Endodermal cell (in vitro differentiated cells): ENCODE results near the gene NKD1. TPM values are rescaled to one million over a fixed set of nuclear protein-coding genes. Genes with fewer than 3 reads are reported as not detected.

Experiments used
- DNase-seq: peaks from one replicate; pipeline ENCODE4 v3.0.0-alpha.2; 2017
- H3K27ac ChIP-seq: 2 replicates; pipeline ENCODE4 v1.5.1; 2013; ENCODE audit warnings: mild to moderate bottlenecking, low read depth, low read length, moderate library complexity
- H3K27me3 ChIP-seq: 2 replicates; pipeline ENCODE4 v1.6.1; 2013; ENCODE audit warnings: mild to moderate bottlenecking, low read length, moderate library complexity; ENCODE audit not compliant: insufficient read depth, control insufficient read depth, poor library complexity, severe bottlenecking
- H3K36me3 ChIP-seq: 2 replicates; pipeline ENCODE4 v1.7.0; 2013; ENCODE audit warnings: mild to moderate bottlenecking, low read length, moderate library complexity; ENCODE audit not compliant: control insufficient read depth, insufficient read depth
- H3K4me1 ChIP-seq: one replicate; pipeline ENCODE4 v1.7.0; 2013; ENCODE audit warnings: low read length; ENCODE audit not compliant: control insufficient read depth, insufficient read depth
- H3K4me3 ChIP-seq: 2 replicates; pipeline ENCODE4 v1.5.1; 2013; ENCODE audit warnings: mild to moderate bottlenecking, low read length, moderate library complexity
- H3K9ac ChIP-seq: 2 replicates; pipeline ENCODE4 v1.6.1; 2013; ENCODE audit warnings: mild to moderate bottlenecking, low read length, moderate library complexity; ENCODE audit not compliant: poor library complexity, severe bottlenecking; ENCODE audit errors: extremely low read depth
- H3K9me3 ChIP-seq: 2 replicates; pipeline ENCODE4 v1.6.1; 2013; ENCODE audit warnings: mild to moderate bottlenecking, low read length, moderate library complexity; ENCODE audit not compliant: control insufficient read depth
- H3K27ac Mint-ChIP-seq: 2 replicates; pipeline ENCODE4 v1.8.0; 2020; ENCODE audit warnings: mixed read lengths
- H3K27me3 Mint-ChIP-seq: 2 replicates; pipeline ENCODE4 v1.8.0; 2021; ENCODE audit warnings: mild to moderate bottlenecking, mixed read lengths; ENCODE audit not compliant: insufficient read depth
- H3K36me3 Mint-ChIP-seq: 2 replicates; pipeline ENCODE4 v1.8.0; 2020; ENCODE audit warnings: low read depth, mixed read lengths
- H3K4me1 Mint-ChIP-seq: 2 replicates; pipeline ENCODE4 v1.8.0; 2020; ENCODE audit warnings: mixed read lengths
- H3K4me3 Mint-ChIP-seq: 2 replicates; pipeline ENCODE4 v1.8.0; 2020; ENCODE audit warnings: mild to moderate bottlenecking, moderate library complexity, mixed read lengths
- H3K9me3 Mint-ChIP-seq: 2 replicates; pipeline ENCODE4 v1.8.0; 2020; ENCODE audit warnings: mild to moderate bottlenecking, mixed read lengths
- CTCF ChIP-seq: fragments of 200-600 bp; sonication (generic); conservative IDR thresholded peaks from 2 replicates; pipeline ENCODE4 v1.5.0; 2021; ENCODE audit warnings: antibody characterized with exemption, mild to moderate bottlenecking
- WGBS, 2 experiments: methylation state at CpG; one replicate each; pipeline versions ENCODE4 v1.1.5 to v1.1.7; 2013; ENCODE audit warnings: missing lambda C conversion rate in 2 of 2, mixed read lengths in 1 of 2; ENCODE audit not compliant: insufficient coverage in 1 of 2, insufficient read length in 1 of 2; 5-methylcytosine and 5-hydroxymethylcytosine counted together
- total RNA-seq, 2 donors: library from RNA; stranded (reverse); fragmentation: NEBNext Ultra II Directional in 1 of 2; extraction: Animal tissue kit (Norgen Biotek cat#: 25700) in 1 of 2; gene quantifications; 2 replicates in 1 of 2; 3 replicates in 1 of 2; pipeline ENCODE4 v1.2.1, GENCODE V29; 2021

Gene NKD1
- total RNA-seq, 2 donors from 2014 or later: 7.0 to 9.5 TPM

GRCh38 chr16:50622643-50623369 lies 74.6 kb downstream of the NKD1 start:
- DNase-seq: no peak
- Mint-ChIP-seq H3K4me3 (no peak overlapping the region), H3K4me1 (peaks cover 3% of the 10 kb centered on the region), H3K27me3 (no peaks in the 10 kb centered on the region), H3K9me3 (no peaks in the 10 kb centered on the region), H3K27ac (peak overlapping the region; percentile 39), H3K36me3 (no peaks in the 10 kb centered on the region)
- 92 to 99% methylated on average over 10 to 14 of the region's 16 CpGs for WGBS, 2 experiments
- TF ChIP-seq CTCF: no peak
- Histone ChIP-seq H3K27me3 (no peaks in the 10 kb centered on the region), H3K4me3 (no peak overlapping the region), H3K36me3 (no peaks in the 10 kb centered on the region), H3K27ac (no peak overlapping the region), H3K9me3 (no peaks in the 10 kb centered on the region), H3K9ac (no peak overlapping the region), H3K4me1 (no peaks in the 10 kb centered on the region)

- H3K4me1 Mint-ChIP-seq: peaks cover 4% of the 10 kb centered on the region
- H3K9me3 Mint-ChIP-seq: no peaks in the 10 kb centered on the region
- Histone ChIP-seq H3K4me1 (no peaks in the 10 kb centered on the region), H3K36me3 (peaks cover 4% of the 10 kb centered on the region), H3K4me3 (no peak overlapping the region), H3K27me3 (no peaks in the 10 kb centered on the region), H3K9me3 (no peaks in the 10 kb centered on the region), H3K27ac (no peak overlapping the region), H3K9ac (no peak overlapping the region)
- no peaks in the 10 kb centered on the region for H3K27me3 Mint-ChIP-seq
- no peak for TF ChIP-seq CTCF
- H3K4me3 Mint-ChIP-seq: no peak overlapping the region
- no peak for DNase-seq
- peaks cover 4% of the 10 kb centered on the region for H3K36me3 Mint-ChIP-seq
- WGBS, 2 experiments: 92 to 95% methylated on average over 4 to 8 of the region's 8 CpGs
- no peak overlapping the region for H3K27ac Mint-ChIP-seq
These were observed 76.3 kb downstream of the NKD1 start for GRCh38 chr16:50624449-50624970.

- 94 to 95% methylated on average over 7 to 12 of the region's 12 CpGs for WGBS, 2 experiments
- Mint-ChIP-seq H3K4me1 (peaks cover 5% of the 10 kb centered on the region), H3K4me3 (no peak overlapping the region), H3K27ac (no peak overlapping the region), H3K27me3 (no peaks in the 10 kb centered on the region), H3K9me3 (no peaks in the 10 kb centered on the region), H3K36me3 (peaks cover 4% of the 10 kb centered on the region)
- no peaks in the 10 kb centered on the region for H3K4me1 ChIP-seq
- H3K4me3 ChIP-seq: no peak overlapping the region
- H3K9ac ChIP-seq: no peak overlapping the region
- no peak for DNase-seq
- H3K27me3 ChIP-seq: no peaks in the 10 kb centered on the region
- peaks cover 4% of the 10 kb centered on the region for H3K36me3 ChIP-seq
- H3K9me3 ChIP-seq: no peaks in the 10 kb centered on the region
- no peak for TF ChIP-seq CTCF
- no peak overlapping the region for H3K27ac ChIP-seq
These were observed 77.2 kb downstream of the NKD1 start for GRCh38 chr16:50625374-50625773.
